Measurements from ENCODE around the gene DGUOK.

Gene DGUOK

GRCh38 chr2:73983322-73984202, 56.9 kb downstream of the DGUOK start:
- Histone ChIP-seq H3K4me2 (ENCODE audit: low read length) (peak overlapping the region; percentile 97), H3K36me3 (replicated peaks; ENCODE audit: low read depth, low read length) (peaks cover 28% of the 10 kb centered on the region), H3K9me3 (ENCODE audit: insufficient read depth, low read length) (no peaks in the 10 kb centered on the region), H4K20me1 (ENCODE audit: insufficient read depth, low read length) (peaks cover 27% of the 10 kb centered on the region), H3K79me2 (ENCODE audit: low read length) (peaks cover 52% of the 10 kb centered on the region), H3K27me3 (ENCODE audit: low read depth, low read length) (no peaks in the 10 kb centered on the region), H3K4me1 (ENCODE audit: low read length) (peaks cover 70% of the 10 kb centered on the region), H3K4me3 (ENCODE audit: low read length) (peak overlapping the region; percentile 82), H3K27ac (ENCODE audit: low read length) (peak overlapping the region; percentile 79), H3K9ac (ENCODE audit: low read length) (peak overlapping the region; percentile 89), H2AFZ (ENCODE audit: low read depth, low read length) (no peak overlapping the region)
- TF ChIP-seq CTCF (IDR thresholded peaks at IDR 0.05; ENCODE audit: low read depth, low read length) (no peak), EZH2phosphoT487 (IDR thresholded peaks at IDR 0.05; ENCODE audit: low read depth) (no peak)

GRCh38 chr2:73984203-73984921, 57.7 kb downstream of the DGUOK start, which contains the start of gene TET3:
TET3 (plus strand) TSS chr2:73984910; CDS start chr2:73986404, 1,494 bp downstream.
- H3K9me3 ChIP-seq (ENCODE audit: insufficient read depth, low read length) = no peaks in the 10 kb centered on the region
- TF ChIP-seq CTCF (IDR thresholded peaks at IDR 0.05; ENCODE audit: low read depth, low read length) (no peak), EZH2phosphoT487 (IDR thresholded peaks at IDR 0.05; ENCODE audit: low read depth) (no peak)
- H3K4me2 ChIP-seq (ENCODE audit: low read length) = peak within 1 kb of the TSS; percentile 99
- H3K4me1 ChIP-seq (ENCODE audit: low read length) = peaks cover 73% of the 10 kb centered on the region
- H3K4me3 ChIP-seq (ENCODE audit: low read length) = peak within 1 kb of the TSS; percentile 82
- peaks cover 35% of the 10 kb centered on the region for H4K20me1 ChIP-seq (ENCODE audit: insufficient read depth, low read length)
- H3K27me3 ChIP-seq (ENCODE audit: low read depth, low read length) = no peaks in the 10 kb centered on the region
- peaks cover 60% of the 10 kb centered on the region for H3K79me2 ChIP-seq (ENCODE audit: low read length)
- H2AFZ ChIP-seq (ENCODE audit: low read depth, low read length) = no peak within 1 kb of the TSS
- H3K36me3 ChIP-seq (replicated peaks; ENCODE audit: low read depth, low read length) = peaks cover 36% of the 10 kb centered on the region
- peak within 1 kb of the TSS; percentile 89 for H3K9ac ChIP-seq (ENCODE audit: low read length)
- H3K27ac ChIP-seq (ENCODE audit: low read length) = peak within 1 kb of the TSS; percentile 79

GRCh38 chr2:73984922-73985307, 58.2 kb downstream of the DGUOK start:
- Histone ChIP-seq H3K36me3 (replicated peaks; ENCODE audit: low read depth, low read length) (peaks cover 41% of the 10 kb centered on the region), H3K4me1 (ENCODE audit: low read length) (peaks cover 69% of the 10 kb centered on the region), H3K27me3 (ENCODE audit: low read depth, low read length) (no peaks in the 10 kb centered on the region), H3K27ac (ENCODE audit: low read length) (peak overlapping the region; percentile 79), H3K79me2 (ENCODE audit: low read length) (peaks cover 65% of the 10 kb centered on the region), H3K9me3 (ENCODE audit: insufficient read depth, low read length) (no peaks in the 10 kb centered on the region), H2AFZ (ENCODE audit: low read depth, low read length) (no peak overlapping the region), H3K4me3 (ENCODE audit: low read length) (peak overlapping the region; percentile 82), H4K20me1 (ENCODE audit: insufficient read depth, low read length) (peaks cover 40% of the 10 kb centered on the region), H3K4me2 (ENCODE audit: low read length) (no peak overlapping the region; the same call in 1 of the 2 replicates), H3K9ac (ENCODE audit: low read length) (peak overlapping the region; percentile 89; the same call in 1 of the 2 replicates)
- TF ChIP-seq CTCF (IDR thresholded peaks at IDR 0.05; ENCODE audit: low read depth, low read length) (no peak), EZH2phosphoT487 (IDR thresholded peaks at IDR 0.05; ENCODE audit: low read depth) (no peak)

Data from OCI-LY3 (cell line).